ENCODE results near the gene CASTOR1.

Gene CASTOR1

GRCh38 chr22:30263883-30264282, 25.4 kb downstream of the CASTOR1 start:
- DNase-seq (ENCODE audit: low spot score), result no peak

DNA sequence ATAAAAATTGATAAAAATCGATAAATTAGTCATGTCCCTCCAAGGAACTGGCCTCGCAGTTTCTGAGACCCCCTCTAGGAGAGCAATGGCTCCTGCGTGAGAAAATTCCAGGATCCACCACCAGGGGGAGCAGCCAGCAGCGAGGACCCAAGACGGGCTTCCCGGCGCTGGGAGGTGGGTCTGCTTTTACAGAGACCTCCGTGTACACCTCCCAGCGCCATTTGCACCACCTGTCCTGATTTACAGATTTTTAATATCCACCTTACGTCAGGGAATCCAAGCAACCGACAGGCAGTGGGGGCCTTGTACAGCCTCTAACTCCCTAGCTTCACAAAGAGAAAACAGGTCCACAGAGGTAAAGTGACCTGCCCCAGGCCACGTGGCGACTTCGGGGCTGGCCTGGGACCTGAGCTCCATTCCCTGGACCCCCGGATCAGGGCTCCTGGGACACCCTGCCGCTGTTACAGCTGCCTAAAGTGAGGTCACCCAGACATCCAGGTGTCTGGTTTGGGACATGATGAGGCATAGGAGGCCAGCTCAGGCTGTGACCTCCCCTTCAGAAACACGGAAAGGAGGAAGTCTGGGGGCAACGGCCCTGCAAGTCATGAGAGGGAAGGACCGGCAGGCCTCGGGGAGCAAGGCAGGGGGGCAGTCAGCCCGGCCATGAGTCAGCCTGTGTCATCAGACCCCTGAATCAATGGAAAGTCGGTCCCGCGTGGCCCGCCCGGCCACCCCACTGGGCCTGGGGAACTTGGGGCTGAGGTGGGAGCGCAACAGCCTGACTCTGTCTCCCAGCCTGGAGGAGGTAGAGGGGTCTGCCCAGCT, 26.2 kb downstream of the CASTOR1 start:
- DNase-seq (ENCODE audit: low spot score), result peak; percentile 79

DNA sequence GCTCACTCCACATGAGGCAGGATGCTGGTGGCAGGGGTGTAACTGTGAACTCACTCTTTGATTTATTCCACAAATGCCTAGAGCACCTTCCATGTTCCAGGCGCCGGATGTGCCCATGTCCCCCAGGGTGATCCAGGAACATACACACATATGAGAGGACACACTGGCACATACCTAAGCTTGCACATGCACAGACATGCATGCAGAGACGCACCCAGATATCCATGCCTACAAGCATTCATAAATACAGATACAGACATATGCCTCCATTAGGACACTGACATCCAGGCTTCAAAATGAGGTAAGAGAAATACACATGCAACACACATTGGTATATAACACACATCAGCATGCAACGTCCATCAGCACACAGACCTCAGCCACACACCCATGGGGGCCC, 27.2 kb downstream of the CASTOR1 start:
- DNase-seq (ENCODE audit: low spot score), result no peak

DNA sequence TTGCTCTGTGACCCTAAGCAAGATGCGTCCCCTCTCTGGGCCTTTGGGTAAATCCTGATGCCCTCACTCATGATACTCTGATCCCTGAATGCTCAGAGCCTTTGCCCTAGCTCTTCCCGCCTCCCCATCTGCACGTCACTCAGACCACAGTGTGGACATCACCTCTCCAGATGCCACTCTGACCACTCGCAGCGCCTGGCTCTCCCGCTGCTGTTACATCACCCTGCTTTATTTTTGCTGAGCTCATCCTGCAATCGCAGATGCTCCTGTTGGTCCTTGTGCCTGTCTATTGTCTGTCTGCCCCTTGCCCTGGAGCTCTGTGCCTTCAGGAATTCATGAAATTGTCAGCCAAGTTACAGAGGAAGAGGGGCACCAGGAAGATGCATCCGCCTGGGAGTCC, 28.2 kb downstream of the CASTOR1 start:
- DNase-seq (ENCODE audit: low spot score), result no peak

- DNase-seq (ENCODE audit: low spot score), result no peak
These were observed 28.6 kb downstream of the CASTOR1 start for GRCh38 chr22:30260682-30261081.

DNA sequence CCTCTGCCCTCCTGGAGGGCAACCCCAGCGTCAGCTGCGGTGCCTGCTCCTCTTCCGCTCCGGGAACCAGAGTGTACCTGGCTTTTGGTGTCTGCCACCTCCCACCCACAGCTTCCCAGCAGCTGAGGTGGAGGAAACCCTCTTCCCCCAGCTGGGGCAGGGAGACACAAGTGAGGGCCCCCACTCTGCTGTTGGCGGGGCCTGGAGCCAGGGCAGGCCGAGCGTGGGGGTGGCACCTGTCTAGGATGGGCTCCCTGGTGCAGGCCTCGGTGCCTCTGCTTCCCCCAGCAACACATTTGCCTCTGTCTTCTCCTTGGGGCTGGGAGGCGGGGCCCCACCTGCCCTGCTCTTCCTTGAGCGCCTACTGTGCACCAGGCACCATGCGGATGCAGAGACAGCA, 29.0 kb downstream of the CASTOR1 start:
- DNase-seq (ENCODE audit: low spot score), result no peak

DNA sequence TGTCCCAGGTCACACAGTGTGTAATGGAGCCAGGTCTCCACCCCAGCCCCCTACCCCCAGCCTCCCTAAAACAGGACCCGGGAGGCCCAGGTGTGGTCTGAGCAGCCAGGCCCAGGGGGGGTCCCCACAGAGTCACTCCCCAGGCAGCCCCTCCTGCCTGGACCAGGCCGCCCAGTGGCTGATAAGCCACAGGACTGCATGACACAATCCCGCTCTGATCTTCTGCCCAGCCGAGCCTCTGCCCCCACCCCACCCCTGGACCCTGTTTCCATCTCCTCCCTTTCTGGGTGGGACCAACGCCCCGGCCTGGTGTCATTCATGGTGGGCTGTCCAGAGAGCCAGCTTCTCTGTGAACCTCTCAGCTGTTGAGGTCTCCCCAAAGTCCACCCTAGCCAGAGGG, 35.0 kb downstream of the CASTOR1 start:
- DNase-seq (ENCODE audit: low spot score), result no peak

DNA sequence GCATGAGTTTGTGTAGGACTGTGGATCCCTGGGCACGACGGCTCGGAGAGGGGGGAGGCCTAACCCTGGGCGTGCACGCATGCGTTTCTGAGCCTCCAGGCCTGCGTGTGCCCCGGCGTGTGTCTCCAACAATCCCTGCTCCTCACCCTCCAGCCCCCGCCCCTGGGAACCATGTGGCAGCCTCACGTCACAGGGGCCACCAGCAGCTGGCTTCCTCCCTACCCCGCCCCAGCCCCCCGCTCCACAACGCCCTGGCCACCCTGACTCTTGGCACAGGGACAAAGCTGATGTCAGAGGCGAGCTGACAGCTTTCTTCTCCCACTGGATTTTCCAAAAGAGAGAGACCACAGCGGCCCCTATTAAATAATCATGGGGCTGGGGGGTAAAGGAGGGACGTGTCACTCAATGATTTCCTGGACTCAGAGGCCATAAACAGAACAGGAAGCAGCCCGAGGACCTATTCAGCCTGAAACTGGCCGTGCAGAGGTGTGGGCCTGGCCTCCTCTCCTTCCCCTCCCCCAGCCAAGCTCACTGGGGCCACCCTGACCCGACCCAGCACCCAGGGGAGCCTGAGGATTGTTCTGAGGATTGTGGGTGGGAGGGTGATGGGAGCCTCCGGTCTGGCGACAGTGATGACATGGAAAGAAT, 36.0 kb downstream of the CASTOR1 start:
- DNase-seq (ENCODE audit: low spot score), result no peak

DNA sequence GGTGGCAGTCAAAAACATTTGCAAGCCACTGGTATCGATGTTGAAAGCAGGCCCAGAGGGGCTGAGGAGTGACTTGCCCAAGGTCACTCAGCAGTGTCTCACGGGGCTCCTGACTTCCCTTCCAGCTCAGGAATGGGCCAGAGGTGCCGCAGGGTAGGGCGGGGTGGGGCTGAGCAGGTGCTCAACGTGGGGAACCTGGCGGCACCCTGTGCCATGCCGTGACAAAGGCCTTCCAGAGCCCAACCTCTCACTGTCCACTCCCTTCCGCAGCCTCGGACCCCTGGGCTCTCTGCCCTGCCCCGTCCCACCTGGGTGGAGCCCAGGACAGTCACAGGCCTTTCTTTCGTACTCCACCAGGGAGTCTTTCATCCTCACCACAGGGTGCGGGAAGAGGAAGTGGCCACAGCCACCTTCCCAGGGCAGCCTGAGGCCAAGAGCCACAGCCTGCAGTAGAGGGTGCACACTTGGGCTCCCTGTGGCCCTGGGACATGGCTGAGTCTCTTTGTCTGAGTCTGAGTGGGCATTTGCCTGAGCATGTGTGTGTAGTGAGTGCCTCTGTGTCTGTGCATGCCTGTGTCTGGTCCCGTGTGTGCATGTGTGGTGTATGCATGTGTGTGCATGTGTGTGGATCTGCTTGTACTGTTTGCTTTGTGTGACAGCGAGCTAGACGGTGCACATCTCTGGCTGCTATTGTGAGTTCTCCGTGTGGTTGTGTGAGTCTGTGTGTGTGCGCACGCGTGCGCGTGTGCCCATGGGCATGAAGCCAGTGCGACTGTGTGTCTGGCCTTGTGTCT, 36.7 kb downstream of the CASTOR1 start:
- no peak for DNase-seq (ENCODE audit: low spot score)

- DNase-seq (ENCODE audit: low spot score), result no peak
These were observed 37.6 kb downstream of the CASTOR1 start for GRCh38 chr22:30251711-30252110.

DNA sequence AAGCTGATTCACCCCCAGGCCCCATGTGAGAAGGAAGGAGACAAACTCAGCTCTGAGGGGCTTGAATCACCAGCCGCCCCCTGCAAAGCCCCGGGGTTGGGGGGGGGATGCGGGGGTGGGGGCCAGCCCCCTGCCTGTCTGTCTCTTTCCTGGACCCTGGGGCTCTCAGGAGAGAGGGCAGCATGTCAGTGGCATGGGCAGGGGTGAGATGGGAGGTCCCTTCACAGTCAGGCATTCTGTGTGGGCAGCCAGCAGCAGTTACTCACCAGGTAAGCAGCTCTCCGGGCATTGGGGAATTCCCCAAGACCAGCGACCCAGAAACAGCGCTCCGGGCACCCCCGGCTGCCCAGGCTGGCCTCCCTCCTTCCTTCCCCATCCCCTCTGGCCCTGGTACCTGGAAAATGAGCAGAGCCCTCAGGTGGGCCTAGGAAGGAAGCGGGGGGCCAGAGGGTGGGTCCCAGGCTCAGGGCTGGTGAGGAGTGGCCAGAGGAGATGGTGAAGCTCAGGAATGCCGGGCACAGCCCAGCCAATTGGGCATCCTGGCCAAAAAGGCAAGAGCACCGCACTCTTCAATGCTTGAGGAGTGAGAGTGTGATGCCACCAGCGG, 38.5 kb downstream of the CASTOR1 start:
- DNase-seq (ENCODE audit: low spot score), result no peak

GRCh38 chr22:30250039-30250565, 39.2 kb downstream of the CASTOR1 start:
- DNase-seq (ENCODE audit: low spot score), result no peak

- no peak for DNase-seq (ENCODE audit: low spot score)
These were observed 40.0 kb downstream of the CASTOR1 start for GRCh38 chr22:30249049-30250038.

DNA sequence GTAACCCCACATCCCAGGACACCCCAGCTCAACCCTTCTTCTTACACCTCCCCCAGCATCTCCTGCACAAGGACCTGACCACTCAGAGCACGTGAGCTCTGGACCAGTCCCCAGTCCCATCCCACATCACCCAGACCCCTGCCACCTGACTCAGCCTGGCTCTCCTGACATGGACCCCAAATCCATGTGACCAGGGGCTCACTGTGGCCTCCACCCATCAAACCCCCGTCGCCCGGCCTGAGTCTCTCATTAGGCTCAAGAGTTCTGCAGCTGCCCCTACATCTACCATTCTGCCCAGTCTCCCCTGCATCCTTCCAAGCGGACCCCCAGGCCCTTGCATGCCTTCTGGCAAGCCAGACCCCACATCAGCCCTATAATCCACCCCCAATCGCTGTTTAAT, 40.8 kb downstream of the CASTOR1 start:
- DNase-seq (ENCODE audit: low spot score), result no peak

DNA sequence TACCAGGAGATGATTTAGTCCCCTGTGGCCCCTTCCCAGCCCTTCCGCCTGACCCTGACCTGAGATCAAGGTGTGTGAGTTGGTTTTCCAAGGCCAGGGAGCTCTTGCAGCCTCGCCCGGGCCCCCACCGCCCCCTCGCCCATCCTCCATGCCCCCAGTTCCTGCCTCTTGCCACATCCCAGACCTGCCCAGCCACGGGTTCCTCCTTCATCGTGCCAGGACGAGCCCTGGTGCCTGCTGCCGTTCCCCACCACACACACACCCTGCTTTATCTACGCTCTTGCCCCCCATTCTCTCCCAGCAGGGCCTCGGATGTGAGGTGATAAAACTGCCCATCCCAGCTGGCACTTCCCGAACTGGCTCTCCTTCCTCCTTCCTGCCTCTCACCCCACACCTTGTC, 41.3 kb downstream of the CASTOR1 start:
- no peak for DNase-seq (ENCODE audit: low spot score)

DNA sequence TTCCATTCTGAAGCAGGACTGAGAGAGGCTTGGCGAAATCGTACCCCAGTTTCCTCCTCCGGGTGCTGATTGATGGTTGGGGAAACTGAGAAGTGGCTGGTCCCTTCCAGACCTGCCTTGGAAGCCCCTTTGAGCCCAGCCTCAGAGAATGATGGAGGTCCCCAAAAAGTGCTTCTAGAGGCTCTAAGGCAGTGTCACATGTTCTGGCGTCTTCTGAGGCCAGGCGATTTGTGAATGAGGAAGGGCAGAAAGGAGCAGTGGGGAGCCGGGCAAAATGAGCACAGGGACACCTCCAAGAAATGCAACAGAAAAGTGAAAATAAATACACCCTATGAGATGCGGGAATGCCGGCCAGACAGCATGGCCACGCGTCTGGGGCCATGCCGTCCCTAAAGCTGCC, 41.7 kb downstream of the CASTOR1 start:
- no peak for DNase-seq (ENCODE audit: low spot score)

GRCh38 chr22:30246814-30247376, 42.4 kb downstream of the CASTOR1 start:
- peak; percentile 64 for DNase-seq (ENCODE audit: low spot score)

GRCh38 chr22:30245985-30246813, 43.1 kb downstream of the CASTOR1 start, which contains the start of gene LIF:
Gene LIF (minus strand): TSS chr22:30246759. CDS start chr22:30246695, 64 bp downstream.
- peak; percentile 54 for DNase-seq (ENCODE audit: low spot score)

DNA sequence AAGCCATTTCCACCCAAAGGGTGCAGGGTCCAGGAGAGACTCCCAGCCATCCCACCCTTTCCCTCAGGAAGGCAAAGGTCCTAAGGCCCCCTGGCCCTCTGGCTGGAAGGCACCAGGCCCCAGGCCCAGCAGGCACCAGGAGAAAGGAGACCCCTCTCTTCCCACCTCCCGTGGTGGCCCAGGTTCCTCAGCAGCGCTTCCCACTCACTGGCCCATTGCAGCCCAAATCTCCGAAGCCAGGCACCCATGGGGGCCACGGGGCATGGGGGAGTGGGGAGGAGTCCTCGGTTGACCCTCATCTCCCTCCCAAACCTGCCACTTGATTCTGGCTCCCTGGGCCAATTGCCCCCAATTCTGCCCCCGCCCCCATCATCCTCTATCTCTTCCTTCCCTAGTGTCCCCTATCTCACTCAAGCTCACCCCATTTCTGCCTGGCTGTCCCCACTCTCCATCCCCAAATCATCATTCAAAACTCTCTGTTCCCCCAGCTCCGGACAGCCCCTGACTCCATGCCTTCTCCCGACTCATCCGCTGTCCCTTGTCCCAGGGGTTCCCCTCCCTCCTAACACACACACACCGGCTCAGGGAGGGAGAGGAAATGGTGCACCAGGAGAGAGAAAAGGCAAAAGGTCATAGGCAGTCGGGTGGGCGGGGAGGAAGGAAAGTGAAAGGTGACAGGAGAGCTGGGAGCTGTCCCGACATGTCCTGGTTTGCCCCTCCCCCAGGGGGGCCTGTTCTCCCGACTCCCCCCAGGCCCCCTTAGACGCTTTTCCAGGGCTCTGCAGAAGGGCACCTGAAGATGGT, 43.9 kb downstream of the CASTOR1 start:
- peak; percentile 57 for DNase-seq (ENCODE audit: low spot score)

Measured in HuH-7.5 (cell line).